Skeletal muscle tissue (tissue), 4 donors: ENCODE measurements around the gene MEAF6. TPM values are rescaled to one million over a fixed set of nuclear protein-coding genes. Genes with fewer than 3 reads are reported as not detected.
"Not testable (repeated sequence)": the region's sequence is repeated elsewhere in the genome, so short reads cannot be mapped to it uniquely, and the experiment has no call there.

Experiments
- H3K27ac ChIP-seq: one replicate; pipeline ENCODE4 v1.7.0; 2013; ENCODE audit warnings: mild to moderate bottlenecking, low read depth, low read length, inconsistent platforms
- H3K27me3 ChIP-seq, 3 donors: one replicate each; pipeline ENCODE4 v1.7.0; 2013; ENCODE audit warnings: low read length in 3 of 3; ENCODE audit not compliant: control insufficient read depth in 3 of 3, insufficient read depth in 3 of 3
- H3K36me3 ChIP-seq, 3 donors: one replicate each; pipeline ENCODE4 v1.7.0; 2013; ENCODE audit warnings: low read length in 3 of 3; ENCODE audit not compliant: control insufficient read depth in 3 of 3, insufficient read depth in 3 of 3
- H3K4me1 ChIP-seq, 3 donors: one replicate each; pipeline ENCODE4 v1.7.0; 2013; ENCODE audit warnings: low read length in 3 of 3, mild to moderate bottlenecking in 3 of 3; ENCODE audit not compliant: control insufficient read depth in 3 of 3, insufficient read depth in 3 of 3
- H3K4me3 ChIP-seq, 3 donors: one replicate each; pipeline ENCODE4 v1.7.0; 2013; ENCODE audit warnings: low read length in 3 of 3
- H3K9ac ChIP-seq, 3 donors: one replicate each; pipeline ENCODE4 v1.7.0; 2013; ENCODE audit warnings: low read length in 3 of 3, mild to moderate bottlenecking in 3 of 3, moderate library complexity in 2 of 3, low read depth in 1 of 3
- H3K9me3 ChIP-seq, 3 donors: one replicate each; pipeline ENCODE4 v1.7.0; 2013; ENCODE audit warnings: low read length in 3 of 3; ENCODE audit not compliant: control insufficient read depth in 3 of 3
- total RNA-seq: library from RNA; depleted of rRNA; stranded (reverse); fragments of >200 nt; gene quantifications from one replicate; pipeline ENCODE4 v1.2.3, GENCODE V29; 2014
- donor health status: Osteomylitis.

MEAF6 gene
- total RNA-seq, 1 donor from 2014 or later, result 36.5 TPM

GRCh38 chr1:37532418-37533156 lies 18.0 kb upstream of the MEAF6 start:
- not testable (repeated sequence) for H3K9me3 ChIP-seq, H3K4me3 ChIP-seq, H3K27ac ChIP-seq, H3K9ac ChIP-seq, H3K27me3 ChIP-seq
- Histone ChIP-seq H3K4me1 (peaks cover 0 to 11% (median 4%) of the 10 kb centered on the region in 3 donors), H3K36me3 (peaks cover 6 to 11% (median 9%) of the 10 kb centered on the region in 3 donors)

DNA sequence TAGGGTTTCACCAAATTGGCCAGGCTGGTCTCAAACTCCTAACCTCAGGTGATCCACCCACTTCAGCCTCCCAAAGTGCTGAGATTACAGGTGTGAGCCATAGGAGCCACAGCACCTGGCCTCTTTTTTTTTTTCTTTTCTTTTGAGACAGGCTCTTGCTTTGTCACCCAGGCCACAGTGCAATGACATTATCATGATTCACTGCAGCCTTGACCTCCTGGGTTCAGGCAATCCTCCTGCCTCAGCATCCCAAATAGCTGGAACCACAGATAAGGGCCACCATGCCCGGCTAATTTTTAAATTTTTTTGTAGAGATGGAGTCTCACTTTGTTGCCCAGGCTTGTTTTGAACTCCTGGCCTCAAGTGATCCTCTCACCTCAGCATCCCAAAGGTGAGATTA lies 15.3 kb upstream of the MEAF6 start:
- H3K27ac ChIP-seq, H3K4me3 ChIP-seq, H3K36me3 ChIP-seq, H3K27me3 ChIP-seq, H3K9ac ChIP-seq, H3K9me3 ChIP-seq: not testable (repeated sequence)
- H3K4me1 ChIP-seq, result peaks cover 0 to 11% (median 4%) of the 10 kb centered on the region in 3 donors

GRCh38 chr1:37519613-37520012 lies 5.0 kb upstream of the MEAF6 start:
- Histone ChIP-seq H3K36me3 (no peaks in the 10 kb centered on the region), H3K4me3 (no peak overlapping the region), H3K4me1 (peaks cover 4 to 8% (median 6%) of the 10 kb centered on the region in 3 donors), H3K9me3 (no peaks in the 10 kb centered on the region), H3K9ac (no peak overlapping the region), H3K27me3 (peaks cover 0 to 3% (median 0%) of the 10 kb centered on the region in 3 donors), H3K27ac (no peak overlapping the region)

DNA sequence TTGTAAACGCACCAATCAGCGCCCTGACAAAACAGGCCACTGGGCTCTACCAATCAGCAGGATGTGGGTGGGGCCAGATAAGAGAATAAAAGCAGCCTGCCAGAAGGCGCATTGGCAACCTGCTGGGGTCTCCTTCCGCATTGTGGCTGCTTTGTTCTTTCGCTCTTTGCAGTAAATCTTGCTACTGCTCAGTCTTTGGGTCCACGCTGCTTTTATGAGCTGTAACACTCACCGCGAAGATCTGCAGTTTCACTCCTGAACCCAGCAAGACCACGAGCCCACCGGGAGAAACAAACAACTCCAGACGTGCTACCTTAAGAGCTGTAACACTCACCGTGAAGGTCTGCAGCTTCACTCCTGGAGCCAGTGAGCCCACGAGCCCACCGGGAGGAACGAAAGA lies 4.4 kb upstream of the MEAF6 start:
- H3K27ac ChIP-seq, H3K27me3 ChIP-seq, H3K4me1 ChIP-seq, H3K9ac ChIP-seq, H3K36me3 ChIP-seq, H3K9me3 ChIP-seq: not testable (repeated sequence)
- peak overlapping the region in 1 of 3 donors; percentile 29 for H3K4me3 ChIP-seq

GRCh38 chr1:37518241-37518640 lies 3.7 kb upstream of the MEAF6 start:
- not testable (repeated sequence) for H3K36me3 ChIP-seq, H3K9me3 ChIP-seq, H3K27me3 ChIP-seq, H3K4me3 ChIP-seq, H3K9ac ChIP-seq, H3K27ac ChIP-seq
- H3K4me1 ChIP-seq, result peaks cover 11 to 15% (median 13%) of the 10 kb centered on the region in 3 donors

DNA sequence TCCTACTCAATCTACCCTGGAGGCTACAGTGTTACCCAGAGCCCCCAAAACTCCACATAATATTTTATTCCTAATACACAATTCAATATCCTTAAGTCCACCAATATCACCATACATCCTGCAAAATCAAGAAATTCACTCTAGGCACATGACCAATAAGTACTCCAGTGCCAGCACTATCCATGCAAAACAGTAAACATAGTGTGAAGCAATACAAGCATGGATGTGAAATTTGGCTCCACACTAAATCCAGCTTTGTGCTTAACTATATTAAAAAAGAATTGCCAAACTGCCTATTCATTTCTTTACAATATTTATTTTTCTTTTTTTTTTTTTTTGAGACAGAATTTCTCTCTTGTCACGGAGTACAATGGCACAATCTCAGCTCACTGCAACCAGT lies 3.0 kb upstream of the MEAF6 start:
- Histone ChIP-seq H3K27me3 (peaks cover 0 to 3% (median 0%) of the 10 kb centered on the region in 3 donors), H3K27ac (no peak overlapping the region), H3K4me1 (peaks cover 13 to 17% (median 15%) of the 10 kb centered on the region in 3 donors), H3K9me3 (no peaks in the 10 kb centered on the region), H3K4me3 (no peak overlapping the region), H3K9ac (no peak overlapping the region), H3K36me3 (peaks cover 2 to 5% (median 4%) of the 10 kb centered on the region in 3 donors)

DNA sequence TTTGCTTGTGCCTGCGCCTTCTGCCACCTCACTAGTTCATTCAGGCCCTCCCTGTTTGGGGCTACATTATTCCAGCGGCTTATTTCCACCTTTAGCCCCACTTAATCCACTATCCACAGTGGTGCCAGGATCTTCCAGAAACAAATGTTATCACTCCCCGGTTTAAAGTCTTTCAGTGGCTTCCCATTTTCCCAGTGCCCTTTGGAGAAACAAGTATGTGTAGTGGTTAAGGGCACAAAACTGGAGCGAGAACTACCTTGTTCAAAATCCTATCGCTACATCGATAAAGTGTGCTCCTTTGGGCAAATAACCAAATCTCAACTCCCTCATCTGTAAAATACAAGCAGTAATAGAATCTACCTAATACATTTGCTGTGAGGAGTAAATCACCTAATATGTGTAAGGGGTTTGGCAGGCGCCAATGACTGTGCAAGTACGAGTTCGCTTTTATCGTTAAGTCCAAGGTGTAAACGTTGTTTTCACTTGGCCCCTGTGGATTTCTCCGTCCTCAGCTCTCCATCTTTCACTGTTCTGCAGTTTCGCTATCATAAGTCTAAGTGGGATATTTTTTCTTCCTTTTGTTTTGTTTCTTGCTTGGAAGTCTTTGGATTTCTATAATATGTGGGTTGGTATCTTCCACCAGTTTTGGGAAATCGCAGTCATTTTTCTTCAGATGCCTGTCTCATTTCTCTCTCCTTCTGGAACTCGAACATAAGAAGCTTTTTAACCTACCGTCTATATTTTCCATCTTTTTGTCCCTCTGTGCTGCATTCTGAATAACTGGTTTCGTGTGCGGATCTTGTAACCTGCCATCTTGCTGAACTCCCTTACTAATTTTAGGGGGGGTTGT lies 844 bp upstream of the MEAF6 start:
- Histone ChIP-seq H3K9ac (peak overlapping the region; percentile 88 to 94 (median 90)), H3K4me3 (peak overlapping the region; percentile 86 to 94 (median 89)), H3K9me3 (no peaks in the 10 kb centered on the region), H3K27me3 (peaks cover 0 to 3% (median 0%) of the 10 kb centered on the region in 3 donors), H3K4me1 (peaks cover 13 to 17% (median 15%) of the 10 kb centered on the region in 3 donors), H3K36me3 (peaks cover 6 to 17% (median 13%) of the 10 kb centered on the region in 3 donors), H3K27ac (peak overlapping the region; percentile 76)

- H3K27me3 ChIP-seq, result no peaks in the 10 kb centered on the region
- peak overlapping the region; percentile 76 for H3K27ac ChIP-seq
- H3K4me3 ChIP-seq, result peak overlapping the region; percentile 86 to 94 (median 88)
- H3K36me3 ChIP-seq, result peaks cover 10 to 23% (median 19%) of the 10 kb centered on the region in 3 donors
- no peaks in the 10 kb centered on the region for H3K9me3 ChIP-seq
- peak overlapping the region; percentile 70 to 81 (median 72) for H3K9ac ChIP-seq
- peaks cover 13 to 17% (median 15%) of the 10 kb centered on the region in 3 donors for H3K4me1 ChIP-seq
Measured at GRCh38 chr1:37513795-37514349, 694 bp downstream of the MEAF6 start.

DNA sequence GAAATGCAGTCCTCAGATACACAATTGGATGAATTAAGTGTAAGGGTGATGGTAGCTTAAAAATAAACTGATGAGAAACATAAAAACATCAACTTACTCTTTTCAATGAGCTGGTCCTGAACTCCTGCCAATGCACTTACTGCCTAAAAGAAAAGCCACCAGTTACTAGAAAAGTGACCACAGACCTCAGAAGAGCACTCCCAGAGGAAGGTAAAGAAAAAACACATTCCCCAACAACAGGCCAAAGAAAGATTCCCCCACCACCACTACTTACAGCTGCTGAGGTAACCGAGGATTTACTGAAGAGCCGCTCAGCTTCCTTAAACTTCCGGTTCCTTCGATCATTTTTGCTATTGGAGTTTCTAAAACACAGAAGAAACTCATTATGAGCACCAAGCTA lies 5.4 kb downstream of the MEAF6 start:
- H3K4me3 ChIP-seq, result no peak overlapping the region
- peaks cover 8 to 10% (median 9%) of the 10 kb centered on the region in 3 donors for H3K4me1 ChIP-seq
- no peaks in the 10 kb centered on the region for H3K27me3 ChIP-seq
- no peaks in the 10 kb centered on the region for H3K9me3 ChIP-seq
- no peak overlapping the region for H3K27ac ChIP-seq
- H3K9ac ChIP-seq, result no peak overlapping the region
- H3K36me3 ChIP-seq, result peaks cover 21 to 44% (median 34%) of the 10 kb centered on the region in 3 donors
